ENCODE data around the gene PNPLA7. TPM values are rescaled to one million over a fixed set of nuclear protein-coding genes. Genes with fewer than 3 reads are reported as not detected.

The PNPLA7 gene
- total and polyA plus RNA-seq, 2 of the 4 experiments (the other 2 are of a cell fraction): under 0.01 to 0.89 TPM

GRCh38 chr9:137496601-137497375 is 53.4 kb downstream of the PNPLA7 start (continued):
- TF ChIP-seq CTCF (conservative IDR thresholded peaks at IDR 0.05; ENCODE audit: low read depth, low read length) (no peak), NFE2L2 (IDR thresholded peaks at IDR 0.05; ENCODE audit: low read depth, low read length) (no peak)

Data from IMR-90 (cell line).